Measurements from ENCODE around the gene RAI1.
A peak's percentile ranks its signal among the peaks of the same experiment; 100 is the strongest.

RAI1 gene

DNA sequence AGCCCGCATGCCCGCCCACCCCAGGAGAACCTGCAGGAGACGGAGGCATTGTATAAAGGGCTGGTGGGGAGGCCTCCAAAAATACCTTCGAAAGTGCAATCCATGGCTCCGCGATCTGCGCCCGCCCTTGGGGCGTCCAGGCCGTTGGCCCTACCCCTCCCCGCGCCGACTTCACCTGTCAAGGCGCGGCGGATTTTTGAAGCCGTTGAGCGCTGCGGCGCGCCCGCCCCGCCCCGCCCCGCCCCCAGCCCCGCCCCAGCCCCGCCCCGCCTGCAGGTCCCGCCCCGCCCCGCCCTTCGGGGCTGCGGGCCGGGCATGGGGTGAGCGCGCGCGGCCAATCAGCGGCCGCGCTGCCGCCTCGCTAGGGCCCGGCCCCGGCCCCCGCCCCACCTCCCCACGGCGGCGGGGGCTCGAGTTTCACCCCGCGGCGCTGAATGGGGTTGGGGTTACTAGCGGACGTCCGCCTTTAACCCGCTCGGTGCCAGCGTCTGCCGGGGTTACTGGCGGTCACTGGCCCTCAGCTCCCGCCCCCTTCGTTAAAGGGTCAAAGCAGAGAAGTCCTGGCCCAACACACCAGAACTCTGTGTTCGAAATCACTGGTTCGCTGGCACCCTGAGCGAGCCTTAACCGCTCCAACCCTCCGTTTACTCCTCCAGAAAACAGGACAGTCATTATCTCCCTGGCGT, 142.3 kb downstream of the RAI1 start (continued):
- no peak for TF ChIP-seq ZNF76 (tag by site-specific recombination; IDR thresholded peaks at IDR 0.05; ENCODE audit: borderline replicate concordance, low read depth)
- TF ChIP-seq ZBTB17 (tag by site-specific recombination; IDR thresholded peaks at IDR 0.05), result no peak
- TF ChIP-seq, protein P1, sequence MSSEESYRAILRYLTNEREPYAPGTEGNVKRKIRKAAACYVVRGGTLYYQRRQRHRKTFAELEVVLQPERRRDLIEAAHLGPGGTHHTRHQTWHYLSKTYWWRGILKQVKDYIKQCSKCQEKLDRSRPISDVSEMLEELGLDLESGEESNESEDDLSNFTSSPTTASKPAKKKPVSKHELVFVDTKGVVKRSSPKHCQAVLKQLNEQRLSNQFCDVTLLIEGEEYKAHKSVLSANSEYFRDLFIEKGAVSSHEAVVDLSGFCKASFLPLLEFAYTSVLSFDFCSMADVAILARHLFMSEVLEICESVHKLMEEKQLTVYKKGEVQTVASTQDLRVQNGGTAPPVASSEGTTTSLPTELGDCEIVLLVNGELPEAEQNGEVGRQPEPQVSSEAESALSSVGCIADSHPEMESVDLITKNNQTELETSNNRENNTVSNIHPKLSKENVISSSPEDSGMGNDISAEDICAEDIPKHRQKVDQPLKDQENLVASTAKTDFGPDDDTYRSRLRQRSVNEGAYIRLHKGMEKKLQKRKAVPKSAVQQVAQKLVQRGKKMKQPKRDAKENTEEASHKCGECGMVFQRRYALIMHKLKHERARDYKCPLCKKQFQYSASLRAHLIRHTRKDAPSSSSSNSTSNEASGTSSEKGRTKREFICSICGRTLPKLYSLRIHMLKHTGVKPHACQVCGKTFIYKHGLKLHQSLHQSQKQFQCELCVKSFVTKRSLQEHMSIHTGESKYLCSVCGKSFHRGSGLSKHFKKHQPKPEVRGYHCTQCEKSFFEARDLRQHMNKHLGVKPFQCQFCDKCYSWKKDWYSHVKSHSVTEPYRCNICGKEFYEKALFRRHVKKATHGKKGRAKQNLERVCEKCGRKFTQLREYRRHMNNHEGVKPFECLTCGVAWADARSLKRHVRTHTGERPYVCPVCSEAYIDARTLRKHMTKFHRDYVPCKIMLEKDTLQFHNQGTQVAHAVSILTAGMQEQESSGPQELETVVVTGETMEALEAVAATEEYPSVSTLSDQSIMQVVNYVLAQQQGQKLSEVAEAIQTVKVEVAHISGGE (tag by site-specific recombination; conservative IDR thresholded peaks at IDR 0.05; ENCODE audit: low read depth), result no peak; the same call in 1 of the 2 replicates
- TF ChIP-seq ZEB2 (tag by site-specific recombination; IDR thresholded peaks at IDR 0.05), result peak; percentile 82
- TF ChIP-seq ZNF335 (tag by site-specific recombination; conservative IDR thresholded peaks at IDR 0.05), result 0 out of 2 replicates have a peak, but pooled peaks have one; percentile 34
- no peak for TF ChIP-seq MYNN (tag by site-specific recombination; IDR thresholded peaks at IDR 0.05; ENCODE audit: borderline replicate concordance)
- peak; percentile 94 for TF ChIP-seq BCL11A (tag by site-specific recombination; IDR thresholded peaks at IDR 0.05; ENCODE audit: low read depth)
- TF ChIP-seq, protein P2, sequence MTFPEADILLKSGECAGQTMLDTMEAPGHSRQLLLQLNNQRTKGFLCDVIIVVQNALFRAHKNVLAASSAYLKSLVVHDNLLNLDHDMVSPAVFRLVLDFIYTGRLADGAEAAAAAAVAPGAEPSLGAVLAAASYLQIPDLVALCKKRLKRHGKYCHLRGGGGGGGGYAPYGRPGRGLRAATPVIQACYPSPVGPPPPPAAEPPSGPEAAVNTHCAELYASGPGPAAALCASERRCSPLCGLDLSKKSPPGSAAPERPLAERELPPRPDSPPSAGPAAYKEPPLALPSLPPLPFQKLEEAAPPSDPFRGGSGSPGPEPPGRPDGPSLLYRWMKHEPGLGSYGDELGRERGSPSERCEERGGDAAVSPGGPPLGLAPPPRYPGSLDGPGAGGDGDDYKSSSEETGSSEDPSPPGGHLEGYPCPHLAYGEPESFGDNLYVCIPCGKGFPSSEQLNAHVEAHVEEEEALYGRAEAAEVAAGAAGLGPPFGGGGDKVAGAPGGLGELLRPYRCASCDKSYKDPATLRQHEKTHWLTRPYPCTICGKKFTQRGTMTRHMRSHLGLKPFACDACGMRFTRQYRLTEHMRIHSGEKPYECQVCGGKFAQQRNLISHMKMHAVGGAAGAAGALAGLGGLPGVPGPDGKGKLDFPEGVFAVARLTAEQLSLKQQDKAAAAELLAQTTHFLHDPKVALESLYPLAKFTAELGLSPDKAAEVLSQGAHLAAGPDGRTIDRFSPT (tag by site-specific recombination; IDR thresholded peaks at IDR 0.05), result no peak; the same call in 1 of the 2 replicates
- TF ChIP-seq, protein P3, sequence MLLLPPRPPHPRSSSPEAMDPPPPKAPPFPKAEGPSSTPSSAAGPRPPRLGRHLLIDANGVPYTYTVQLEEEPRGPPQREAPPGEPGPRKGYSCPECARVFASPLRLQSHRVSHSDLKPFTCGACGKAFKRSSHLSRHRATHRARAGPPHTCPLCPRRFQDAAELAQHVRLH (tag by site-specific recombination; IDR thresholded peaks at IDR 0.05), result 0 out of 2 replicates have a peak, but pooled peaks have one; percentile 58
- TF ChIP-seq ZNF202 (tag by site-specific recombination; IDR thresholded peaks at IDR 0.05; ENCODE audit: borderline replicate concordance), result 0 out of 2 replicates have a peak, but pooled peaks have one; percentile 25
- no peak for TF ChIP-seq MEIS1 (CRISPR knock-in tag; IDR thresholded peaks at IDR 0.05; ENCODE audit: borderline replicate concordance)
- TF ChIP-seq, protein P4, sequence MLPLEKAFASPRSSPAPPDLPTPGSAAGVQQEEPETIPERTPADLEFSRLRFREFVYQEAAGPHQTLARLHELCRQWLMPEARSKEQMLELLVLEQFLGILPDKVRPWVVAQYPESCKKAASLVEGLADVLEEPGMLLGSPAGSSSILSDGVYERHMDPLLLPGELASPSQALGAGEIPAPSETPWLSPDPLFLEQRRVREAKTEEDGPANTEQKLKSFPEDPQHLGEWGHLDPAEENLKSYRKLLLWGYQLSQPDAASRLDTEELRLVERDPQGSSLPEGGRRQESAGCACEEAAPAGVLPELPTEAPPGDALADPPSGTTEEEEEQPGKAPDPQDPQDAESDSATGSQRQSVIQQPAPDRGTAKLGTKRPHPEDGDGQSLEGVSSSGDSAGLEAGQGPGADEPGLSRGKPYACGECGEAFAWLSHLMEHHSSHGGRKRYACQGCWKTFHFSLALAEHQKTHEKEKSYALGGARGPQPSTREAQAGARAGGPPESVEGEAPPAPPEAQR (tag by site-specific recombination; IDR thresholded peaks at IDR 0.05), result no peak
- TF ChIP-seq, protein P5, sequence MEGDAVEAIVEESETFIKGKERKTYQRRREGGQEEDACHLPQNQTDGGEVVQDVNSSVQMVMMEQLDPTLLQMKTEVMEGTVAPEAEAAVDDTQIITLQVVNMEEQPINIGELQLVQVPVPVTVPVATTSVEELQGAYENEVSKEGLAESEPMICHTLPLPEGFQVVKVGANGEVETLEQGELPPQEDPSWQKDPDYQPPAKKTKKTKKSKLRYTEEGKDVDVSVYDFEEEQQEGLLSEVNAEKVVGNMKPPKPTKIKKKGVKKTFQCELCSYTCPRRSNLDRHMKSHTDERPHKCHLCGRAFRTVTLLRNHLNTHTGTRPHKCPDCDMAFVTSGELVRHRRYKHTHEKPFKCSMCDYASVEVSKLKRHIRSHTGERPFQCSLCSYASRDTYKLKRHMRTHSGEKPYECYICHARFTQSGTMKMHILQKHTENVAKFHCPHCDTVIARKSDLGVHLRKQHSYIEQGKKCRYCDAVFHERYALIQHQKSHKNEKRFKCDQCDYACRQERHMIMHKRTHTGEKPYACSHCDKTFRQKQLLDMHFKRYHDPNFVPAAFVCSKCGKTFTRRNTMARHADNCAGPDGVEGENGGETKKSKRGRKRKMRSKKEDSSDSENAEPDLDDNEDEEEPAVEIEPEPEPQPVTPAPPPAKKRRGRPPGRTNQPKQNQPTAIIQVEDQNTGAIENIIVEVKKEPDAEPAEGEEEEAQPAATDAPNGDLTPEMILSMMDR (tag by site-specific recombination; IDR thresholded peaks at IDR 0.05), result no peak
- TF ChIP-seq, protein P6, sequence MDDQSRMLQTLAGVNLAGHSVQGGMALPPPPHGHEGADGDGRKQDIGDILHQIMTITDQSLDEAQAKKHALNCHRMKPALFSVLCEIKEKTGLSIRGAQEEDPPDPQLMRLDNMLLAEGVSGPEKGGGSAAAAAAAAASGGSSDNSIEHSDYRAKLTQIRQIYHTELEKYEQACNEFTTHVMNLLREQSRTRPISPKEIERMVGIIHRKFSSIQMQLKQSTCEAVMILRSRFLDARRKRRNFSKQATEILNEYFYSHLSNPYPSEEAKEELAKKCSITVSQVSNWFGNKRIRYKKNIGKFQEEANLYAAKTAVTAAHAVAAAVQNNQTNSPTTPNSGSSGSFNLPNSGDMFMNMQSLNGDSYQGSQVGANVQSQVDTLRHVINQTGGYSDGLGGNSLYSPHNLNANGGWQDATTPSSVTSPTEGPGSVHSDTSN (CRISPR knock-in tag; IDR thresholded peaks at IDR 0.05), result no peak
- TF ChIP-seq ZNF114 (tag by site-specific recombination; IDR thresholded peaks at IDR 0.05), result no peak
- no peak for TF ChIP-seq ZNF274 (IDR thresholded peaks at IDR 0.05; ENCODE audit: low read length)
- TF ChIP-seq ZNF274 (tag by site-specific recombination; IDR thresholded peaks at IDR 0.05; ENCODE audit: borderline replicate concordance), result no peak
- TF ChIP-seq SCRT2 (tag by site-specific recombination; IDR thresholded peaks at IDR 0.05), result no peak
- TF ChIP-seq GLIS2 (tag by site-specific recombination; IDR thresholded peaks at IDR 0.05), result no peak
- no peak for TF ChIP-seq ZNF184 (tag by site-specific recombination; IDR thresholded peaks at IDR 0.05)
- TF ChIP-seq ZNF776 (tag by site-specific recombination; IDR thresholded peaks at IDR 0.05; ENCODE audit: borderline replicate concordance), result no peak
- no peak for TF ChIP-seq ZNF707 (tag by site-specific recombination; IDR thresholded peaks at IDR 0.05)
- TF ChIP-seq GLIS1 (tag by site-specific recombination; IDR thresholded peaks at IDR 0.05), result peak; percentile 19; the same call in 1 of the 2 replicates
- TF ChIP-seq GFI1B (tag by site-specific recombination; IDR thresholded peaks at IDR 0.05), result no peak
- TF ChIP-seq ZNF140 (tag by site-specific recombination; IDR thresholded peaks at IDR 0.05), result no peak
- TF ChIP-seq SALL2 (tag by site-specific recombination; IDR thresholded peaks at IDR 0.05; ENCODE audit: borderline replicate concordance), result no peak
- no peak for TF ChIP-seq ZFP69B (tag by site-specific recombination; IDR thresholded peaks at IDR 0.05)
- no peak for TF ChIP-seq ZNF155 (tag by site-specific recombination; IDR thresholded peaks at IDR 0.05)
- no peak for TF ChIP-seq GLI4 (tag by site-specific recombination; IDR thresholded peaks at IDR 0.05)

Data from HEK293 (cell line).